ENCODE measurements around the gene ACVR2A.

ACVR2A gene

GRCh38 chr2:147927053-147927588, 82.3 kb downstream of the ACVR2A start:
- no peak for DNase-seq

- no peak for DNase-seq
Measured at GRCh38 chr2:147933931-147934330, 89.1 kb downstream of the ACVR2A start.

- DNase-seq, result no peak
Measured at GRCh38 chr2:147934881-147935620, 90.2 kb downstream of the ACVR2A start.

- peak; percentile 57 for DNase-seq
Measured at GRCh38 chr2:147937744-147938349, 93.0 kb downstream of the ACVR2A start.

- DNase-seq, result no peak
Measured at GRCh38 chr2:147939313-147939712, 94.5 kb downstream of the ACVR2A start.

- no peak for DNase-seq
Measured at GRCh38 chr2:147945660-147946059, 100.8 kb downstream of the ACVR2A start.

GRCh38 chr2:147952118-147952517, 107.3 kb downstream of the ACVR2A start:
- DNase-seq, result no peak

GRCh38 chr2:147968571-147968970, 123.7 kb downstream of the ACVR2A start:
- DNase-seq, result no peak

GRCh38 chr2:147976102-147976501, 131.3 kb downstream of the ACVR2A start:
- DNase-seq, result no peak

- DNase-seq, result no peak
Measured at GRCh38 chr2:147977679-147978078, 132.8 kb downstream of the ACVR2A start.

All from NCI-H2171 treated with DMSO at 0.1 percent for 48 hours (cell line).